Endothelial cell of umbilical vein (primary cell): Measurements from ENCODE around the gene ZC3H15. TPM values are rescaled to one million over a fixed set of nuclear protein-coding genes. Genes with fewer than 3 reads are reported as not detected.

Experiments
- BruUV-seq: library from RNA; stranded (reverse); fragments of 400-500 nt; replicated peaks from 2 replicates; lab custom pipeline; 2021; lab: Mats Ljungman, UMichigan
- CTCF ChIA-PET: fragments of 300-600, 350-600 bp; sonication (Branson Sonifier 250); formaldehyde crosslinking; loops from one replicate; lab custom pipeline; 2021; ENCODE audit warnings: antibody characterized with exemption, inconsistent platforms; lab: Charles Lee
- POLR2A ChIA-PET: fragments of 300-600, 350-600 bp; sonication (Branson Sonifier 250); formaldehyde crosslinking; loops from one replicate; lab custom pipeline; 2021; ENCODE audit warnings: antibody characterized with exemption, inconsistent platforms; lab: Charles Lee
- DNase-seq: peaks from one replicate; pipeline ENCODE4 v3.0.0-alpha.2; 2011; ENCODE audit warnings: low read depth, low spot score
- FAIRE-seq: peaks from 2 replicates; lab custom pipeline; 2011; peaks lifted over from hg19 to GRCh38; lab: Jason Lieb, UNC
- H2AFZ ChIP-seq: 2 replicates; pipeline ENCODE4 v1.6.0; 2012; ENCODE audit warnings: low read depth, low read length, control low read depth, inconsistent platforms
- H3K27ac ChIP-seq: 2 replicates; pipeline ENCODE4 v1.5.1; 2011; ENCODE audit warnings: low read depth, mild to moderate bottlenecking, control low read depth, low read length, moderate library complexity; ENCODE audit not compliant: insufficient read depth
- H3K27me3 ChIP-seq, 2 experiments: 2 replicates each; pipeline versions ENCODE4 v1.6.0 to v1.6.1; 2011; ENCODE audit warnings: low read length in 2 of 2, mixed read lengths in 1 of 2; ENCODE audit not compliant: control insufficient read depth in 2 of 2, insufficient read depth in 2 of 2
- H3K36me3 ChIP-seq, 2 experiments: 2 replicates in 1 of 2; 3 replicates in 1 of 2; pipeline ENCODE4 v1.5.1; 2011; ENCODE audit warnings: low read length in 2 of 2, mild to moderate bottlenecking in 1 of 2, moderate library complexity in 1 of 2; ENCODE audit not compliant: control insufficient read depth in 2 of 2, insufficient read depth in 2 of 2; ENCODE audit errors: extremely low read depth in 1 of 2
- H3K4me1 ChIP-seq: 3 replicates; pipeline ENCODE4 v1.5.1; 2011; ENCODE audit warnings: mild to moderate bottlenecking, low read length; ENCODE audit not compliant: control insufficient read depth, insufficient read depth; ENCODE audit errors: extremely low read depth
- H3K4me2 ChIP-seq: 2 replicates; pipeline ENCODE4 v1.6.1; 2011; ENCODE audit warnings: low read length, control low read depth, mixed read lengths; ENCODE audit not compliant: insufficient read depth
- H3K4me3 ChIP-seq, 3 experiments: fragments of 200-600 bp in 1 of 3; sonication (generic), shearing (Covaris generic) in 1 of 3; replicated peaks in 1 of 3; 2 replicates each; pipeline ENCODE4 v1.5.1; 2011 to 2016; ENCODE audit warnings: control low read depth in 3 of 3, low read length in 3 of 3, mild to moderate bottlenecking in 2 of 3, inconsistent platforms in 1 of 3, low read depth in 1 of 3, moderate library complexity in 1 of 3; ENCODE audit not compliant: insufficient read depth in 1 of 3
- H3K79me2 ChIP-seq: 2 replicates; pipeline ENCODE4 v1.6.0; 2012; ENCODE audit warnings: low read length, inconsistent platforms; ENCODE audit not compliant: control insufficient read depth, insufficient read depth
- H3K9ac ChIP-seq: replicated peaks from 2 replicates; pipeline ENCODE3; 2011; ENCODE audit warnings: low read length, control low read depth; ENCODE audit not compliant: insufficient read depth; ENCODE audit errors: extremely low read depth
- H3K9me1 ChIP-seq: replicated peaks from 3 replicates; pipeline ENCODE4 v1.6.0; 2011; ENCODE audit warnings: mild to moderate bottlenecking, low read length; ENCODE audit not compliant: control insufficient read depth, insufficient read depth; ENCODE audit errors: extremely low read depth
- H3K9me3 ChIP-seq: replicated peaks from 2 replicates; pipeline ENCODE4 v1.5.1; 2012; ENCODE audit warnings: low read length, inconsistent platforms; ENCODE audit not compliant: control insufficient read depth, insufficient read depth
- H4K20me1 ChIP-seq: replicated peaks from 2 replicates; pipeline ENCODE3; 2011; ENCODE audit warnings: mild to moderate bottlenecking, low read length; ENCODE audit not compliant: control insufficient read depth, insufficient read depth; ENCODE audit errors: extremely low read depth
- EZH2 ChIP-seq: IDR thresholded peaks from 2 replicates; pipeline ENCODE4 v1.6.1; 2012; ENCODE audit warnings: borderline replicate concordance, low read depth, mild to moderate bottlenecking, moderate library complexity, low read length, inconsistent platforms; ENCODE audit not compliant: severe bottlenecking
- FOS ChIP-seq: IDR thresholded peaks from 2 replicates; pipeline ENCODE4 v1.6.1; 2011; ENCODE audit warnings: mild to moderate bottlenecking, low read length, moderate library complexity, borderline replicate concordance; ENCODE audit not compliant: insufficient read depth
- GATA2 ChIP-seq: IDR thresholded peaks from 2 replicates; pipeline ENCODE4 v1.7.0; 2011; ENCODE audit warnings: low read depth, mild to moderate bottlenecking, moderate library complexity, mixed read lengths, low read length; ENCODE audit not compliant: insufficient read length, insufficient read depth
- JUN ChIP-seq: IDR thresholded peaks from 2 replicates; pipeline ENCODE4 v1.6.1; 2011; ENCODE audit warnings: borderline replicate concordance, low read depth; ENCODE audit not compliant: insufficient read length, insufficient read depth
- MAX ChIP-seq: IDR thresholded peaks from 2 replicates; pipeline ENCODE4 v1.6.1; 2011; ENCODE audit not compliant: insufficient read depth, insufficient read length
- MYC ChIP-seq: IDR thresholded peaks from one replicate; pipeline ENCODE4 v1.6.1; 2011; ENCODE audit warnings: mild to moderate bottlenecking, low read depth, low read length
- POLR2A ChIP-seq: IDR thresholded peaks from 2 replicates; pipeline ENCODE4 v1.6.1; 2012; ENCODE audit warnings: low read depth, mild to moderate bottlenecking, control low read depth, low read length
- POLR2AphosphoS5 ChIP-seq: IDR thresholded peaks from 2 replicates; pipeline ENCODE4 v1.6.1; 2012; ENCODE audit warnings: low read depth, mild to moderate bottlenecking, control low read depth, low read length, moderate library complexity; ENCODE audit not compliant: insufficient read depth
- dilution Hi-C: fragments of 300-500 bp; cut with MboI; formaldehyde crosslinking; loops from one replicate; pipeline ENCODE4 v1.15.0; 2019; ENCODE audit warnings: low sequenced_read_pairs; ENCODE audit not compliant: extremely low pct_ligation_motif_present
- intact Hi-C: fragments of 100-400 bp; cut with micrococcal nuclease; formaldehyde crosslinking; loops from one replicate; pipeline ENCODE4 v1.10.0; 2022
- polyA plus RNA-seq, 4 experiments: library from polyadenylated mRNA; depleted of rRNA in 3 of 4; stranded (reverse) in 3 of 4; unstranded in 1 of 4; fragments of >200 nt; gene quantifications; 2 replicates each; pipeline versions ENCODE4 v1.2.1 to v1.2.3, GENCODE V29; 2011 to 2012; ENCODE audit warnings: missing spikeins in 1 of 4
- total RNA-seq: library from RNA; stranded (reverse); gene quantifications from 2 replicates; pipeline ENCODE4 v1.2.3, GENCODE V29; 2021
- TF ChIP-seq, protein P1 (sequence below), 2 donors: IDR thresholded peaks; 1 replicate in 1 of 2; 2 replicates in 1 of 2; pipeline ENCODE4 v1.5.1; 2011; ENCODE audit warnings: low read length in 2 of 2, mild to moderate bottlenecking in 2 of 2, moderate library complexity in 2 of 2, control low read depth in 1 of 2, inconsistent platforms in 1 of 2, low read depth in 1 of 2; ENCODE audit not compliant: insufficient read depth in 1 of 2; ENCODE audit errors: extremely low read depth in 1 of 2

The ZC3H15 gene
- total and polyA plus RNA-seq, 2 donors (not counting 3 experiments of a cell fraction or from before 2014, with no cell fraction given): 24.1 to 65.1 TPM

GRCh38 chr2:186477790-186478189 is 8.3 kb upstream of the ZC3H15 start:
- POLR2A ChIA-PET: no interaction called here
- H3K27me3 ChIP-seq: no peaks in the 10 kb centered on the region
- no peak overlapping the region for H3K27ac ChIP-seq
- H3K79me2 ChIP-seq: no peaks in the 10 kb centered on the region
- BruUV-seq: no TSS peak
- intact Hi-C loops (no loop called here), dilution Hi-C loops (no loop called here)
- H4K20me1 ChIP-seq: no peaks in the 10 kb centered on the region
- DNase-seq: no peak
- no peak overlapping the region for H3K4me2 ChIP-seq
- no peaks in the 10 kb centered on the region for H3K4me1 ChIP-seq
- H3K9me1 ChIP-seq: no peaks in the 10 kb centered on the region
- TF ChIP-seq POLR2A (no peak), MAX (no peak), POLR2AphosphoS5 (no peak), FOS (no peak), JUN (no peak), EZH2 (no peak), GATA2 (no peak), MYC (no peak)
- TF ChIP-seq, protein P1, sequence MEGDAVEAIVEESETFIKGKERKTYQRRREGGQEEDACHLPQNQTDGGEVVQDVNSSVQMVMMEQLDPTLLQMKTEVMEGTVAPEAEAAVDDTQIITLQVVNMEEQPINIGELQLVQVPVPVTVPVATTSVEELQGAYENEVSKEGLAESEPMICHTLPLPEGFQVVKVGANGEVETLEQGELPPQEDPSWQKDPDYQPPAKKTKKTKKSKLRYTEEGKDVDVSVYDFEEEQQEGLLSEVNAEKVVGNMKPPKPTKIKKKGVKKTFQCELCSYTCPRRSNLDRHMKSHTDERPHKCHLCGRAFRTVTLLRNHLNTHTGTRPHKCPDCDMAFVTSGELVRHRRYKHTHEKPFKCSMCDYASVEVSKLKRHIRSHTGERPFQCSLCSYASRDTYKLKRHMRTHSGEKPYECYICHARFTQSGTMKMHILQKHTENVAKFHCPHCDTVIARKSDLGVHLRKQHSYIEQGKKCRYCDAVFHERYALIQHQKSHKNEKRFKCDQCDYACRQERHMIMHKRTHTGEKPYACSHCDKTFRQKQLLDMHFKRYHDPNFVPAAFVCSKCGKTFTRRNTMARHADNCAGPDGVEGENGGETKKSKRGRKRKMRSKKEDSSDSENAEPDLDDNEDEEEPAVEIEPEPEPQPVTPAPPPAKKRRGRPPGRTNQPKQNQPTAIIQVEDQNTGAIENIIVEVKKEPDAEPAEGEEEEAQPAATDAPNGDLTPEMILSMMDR (IDR thresholded peaks at IDR 0.05; ENCODE audit: extremely low read depth in 1 of 2, insufficient read depth in 1 of 2, low read depth in 1 of 2, low read length in 2 of 2): no peak
- no peak overlapping the region for H3K4me3 ChIP-seq
- H3K9ac ChIP-seq: no peak overlapping the region
- H3K36me3 ChIP-seq: no peaks in the 10 kb centered on the region
- no peaks in the 10 kb centered on the region for H3K9me3 ChIP-seq
- FAIRE-seq: no peak
- no peak overlapping the region for H2AFZ ChIP-seq
- CTCF ChIA-PET: no interaction called here
